Testis (tissue), 3 donors: Measurements from ENCODE around the gene SLC6A9. TPM values are rescaled to one million over a fixed set of nuclear protein-coding genes. Genes with fewer than 3 reads are reported as not detected.

Experiments
- DNase-seq: peaks from one replicate; pipeline ENCODE4 v3.0.0-alpha.2; 2019
- H3K27ac ChIP-seq, 2 donors: fragments of 200-600 bp; sonication (generic); one replicate each; pipeline ENCODE4 v1.5.1; 2019
- H3K27me3 ChIP-seq: fragments of 200-600 bp; sonication (generic); one replicate; pipeline ENCODE4 v1.5.1; 2019
- H3K36me3 ChIP-seq: fragments of 200-600 bp; sonication (generic); one replicate; pipeline ENCODE4 v1.5.1; 2017; ENCODE audit warnings: low read depth; ENCODE audit errors: missing control alignments
- H3K4me1 ChIP-seq: fragments of 200-600 bp; sonication (generic); one replicate; pipeline ENCODE4 v1.5.1; 2019
- H3K4me3 ChIP-seq, 2 donors: fragments of 200-600 bp; sonication (generic); one replicate each; pipeline ENCODE4 v1.5.1; 2017 to 2019
- H3K9me3 ChIP-seq: fragments of 200-600 bp; sonication (generic); one replicate; pipeline ENCODE4 v1.5.1; 2017
- POLR2A ChIP-seq: fragments of 450-650 bp; IDR thresholded peaks from one replicate; pipeline ENCODE4 v1.6.1; 2017; ENCODE audit warnings: antibody characterized with exemption, mild to moderate bottlenecking, moderate library complexity
- WGBS, 2 donors: methylation state at CpG; one replicate each; pipeline ENCODE4 v1.1.5; 2018; 5-methylcytosine and 5-hydroxymethylcytosine counted together
- intact Hi-C: fragments of 100-400 bp; cut with DNase I; formaldehyde crosslinking; loops from one replicate; pipeline ENCODE4 v1.15.1; 2023; ENCODE audit warnings: low total_unique reads
- polyA plus RNA-seq: library from polyadenylated mRNA; stranded (reverse); fragments of 350-450 nt; fragmentation: Illumina TruSeq; extraction: RNeasy Lipid Tissue Mini Kit (QIAGEN cat#74804); gene quantifications from one replicate; pipeline ENCODE4 v1.2.3, GENCODE V29; 2014; ENCODE audit warnings: low read depth, low replicate concordance; ENCODE audit not compliant: insufficient read depth
- total RNA-seq, 2 donors: library from RNA; depleted of rRNA; stranded (reverse); fragments of >200 nt; gene quantifications; one replicate each; pipeline ENCODE4 v1.2.3, GENCODE V29; 2016
- TF ChIP-seq, protein P1 (sequence below), 3 experiments: fragments of 450-650 bp in 2 of 3; fragments of 200-600 bp in 1 of 3; sonication (generic) in 1 of 3; IDR thresholded peaks; one replicate each; pipeline ENCODE4 v1.5.1; 2016 to 2019; ENCODE audit warnings: antibody characterized with exemption in 3 of 3, mild to moderate bottlenecking in 2 of 3, moderate library complexity in 1 of 3

SLC6A9 gene
- total and polyA plus RNA-seq, 3 donors from 2014 or later, result 1.2 to 2.3 (median 1.7) TPM

DNA sequence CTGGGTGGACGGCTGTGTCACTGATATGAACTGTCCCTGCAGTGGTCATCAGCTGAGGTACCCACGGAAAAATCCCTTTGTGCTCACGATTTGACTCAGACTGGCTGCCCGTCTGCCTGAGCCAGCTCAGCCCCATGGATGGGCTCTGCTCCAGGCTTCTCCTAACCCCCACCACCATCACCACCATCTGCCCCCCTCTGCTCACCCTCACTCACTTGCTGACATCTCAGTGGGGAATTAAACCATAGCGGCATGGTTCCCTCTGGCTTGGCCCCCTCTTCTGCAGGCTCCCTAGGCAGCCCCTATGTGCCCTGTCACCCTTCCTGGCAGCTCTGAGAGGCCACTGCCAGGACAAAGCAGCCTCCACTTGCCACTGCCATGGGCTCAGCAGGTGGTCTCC is 17.3 kb downstream of the SLC6A9 start:
- no peak overlapping the region for H3K4me3 ChIP-seq
- H3K27ac ChIP-seq, result no peak overlapping the region
- no peaks in the 10 kb centered on the region for H3K27me3 ChIP-seq
- H3K9me3 ChIP-seq, result no peaks in the 10 kb centered on the region
- no peak for TF ChIP-seq POLR2A
- TF ChIP-seq, protein P1, sequence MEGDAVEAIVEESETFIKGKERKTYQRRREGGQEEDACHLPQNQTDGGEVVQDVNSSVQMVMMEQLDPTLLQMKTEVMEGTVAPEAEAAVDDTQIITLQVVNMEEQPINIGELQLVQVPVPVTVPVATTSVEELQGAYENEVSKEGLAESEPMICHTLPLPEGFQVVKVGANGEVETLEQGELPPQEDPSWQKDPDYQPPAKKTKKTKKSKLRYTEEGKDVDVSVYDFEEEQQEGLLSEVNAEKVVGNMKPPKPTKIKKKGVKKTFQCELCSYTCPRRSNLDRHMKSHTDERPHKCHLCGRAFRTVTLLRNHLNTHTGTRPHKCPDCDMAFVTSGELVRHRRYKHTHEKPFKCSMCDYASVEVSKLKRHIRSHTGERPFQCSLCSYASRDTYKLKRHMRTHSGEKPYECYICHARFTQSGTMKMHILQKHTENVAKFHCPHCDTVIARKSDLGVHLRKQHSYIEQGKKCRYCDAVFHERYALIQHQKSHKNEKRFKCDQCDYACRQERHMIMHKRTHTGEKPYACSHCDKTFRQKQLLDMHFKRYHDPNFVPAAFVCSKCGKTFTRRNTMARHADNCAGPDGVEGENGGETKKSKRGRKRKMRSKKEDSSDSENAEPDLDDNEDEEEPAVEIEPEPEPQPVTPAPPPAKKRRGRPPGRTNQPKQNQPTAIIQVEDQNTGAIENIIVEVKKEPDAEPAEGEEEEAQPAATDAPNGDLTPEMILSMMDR (IDR thresholded peaks at IDR 0.05), result no peak
- peaks cover 9% of the 10 kb centered on the region for H3K4me1 ChIP-seq
- no peak for DNase-seq
- no peaks in the 10 kb centered on the region for H3K36me3 ChIP-seq
- intact Hi-C loops, result no loop called here
- WGBS, 2 donors, result 81 to 91% methylated on average over 5 of the region's 5 CpGs

DNA sequence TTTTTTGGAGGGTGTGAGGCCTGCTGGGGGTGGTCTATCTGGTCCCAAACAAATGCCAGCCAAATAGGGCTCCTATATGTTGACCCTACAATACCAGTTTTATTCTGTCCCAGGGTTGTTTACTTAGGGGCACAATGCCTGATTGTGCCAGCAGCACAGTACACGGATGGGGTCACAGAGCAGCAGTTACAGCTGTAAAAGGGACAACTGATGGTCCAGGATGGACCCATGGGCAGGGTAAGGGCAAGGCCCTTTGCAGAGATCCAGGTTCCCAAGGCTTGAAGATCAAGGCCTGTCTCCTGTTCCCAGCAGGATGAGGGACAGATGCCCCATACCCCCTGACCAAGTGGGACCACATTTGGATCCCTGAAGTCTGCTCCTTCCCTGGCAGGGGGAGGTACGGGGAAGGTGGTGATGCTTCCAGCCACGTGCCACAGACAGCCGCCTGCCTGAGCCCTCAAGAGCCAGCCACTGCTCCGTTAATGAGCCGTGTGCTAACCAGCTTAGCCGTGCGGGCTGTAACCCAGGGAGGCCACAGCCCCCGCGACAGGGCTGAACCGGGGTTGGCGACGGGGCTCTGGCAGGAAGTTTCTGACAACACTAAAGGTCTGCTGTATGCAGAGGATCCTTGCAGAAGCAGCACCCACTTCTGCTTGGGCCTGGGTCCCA is 18.2 kb downstream of the SLC6A9 start:
- TF ChIP-seq POLR2A, result no peak
- TF ChIP-seq, protein P1 (IDR thresholded peaks at IDR 0.05), result no peak
- Histone ChIP-seq H3K27me3 (no peaks in the 10 kb centered on the region), H3K4me1 (peaks cover 9% of the 10 kb centered on the region), H3K4me3 (no peak overlapping the region), H3K36me3 (no peaks in the 10 kb centered on the region), H3K9me3 (no peaks in the 10 kb centered on the region), H3K27ac (no peak overlapping the region)
- no peak for DNase-seq
- 69% methylated on average over 13 of the region's 13 CpGs; no CpG with 5 or more reads in 1 of the 2 donors for WGBS, 2 donors
- intact Hi-C loops, result no loop called here

DNA sequence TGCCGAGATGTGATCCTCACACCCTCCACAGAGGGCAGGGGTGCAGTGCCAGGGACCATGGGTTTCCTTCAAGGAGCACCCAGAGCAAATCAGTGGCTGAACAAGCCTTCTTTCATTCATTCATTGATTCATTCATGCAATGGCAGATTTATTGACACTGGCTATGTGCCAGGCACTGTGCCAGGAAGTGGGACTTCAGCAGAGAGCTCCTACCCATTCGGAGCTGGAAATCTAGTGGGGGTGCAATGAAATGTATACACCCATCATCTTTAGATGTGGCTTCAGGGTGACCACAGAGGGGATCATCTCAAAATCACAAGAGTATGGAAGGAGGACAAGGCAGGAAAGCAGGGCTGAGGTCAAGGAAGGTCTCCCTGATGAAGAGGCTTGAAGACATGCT is 18.9 kb downstream of the SLC6A9 start:
- peaks cover 9% of the 10 kb centered on the region for H3K4me1 ChIP-seq
- WGBS, 2 donors, result 88 to 93% methylated on average over 2 of the region's 2 CpGs
- no peaks in the 10 kb centered on the region for H3K36me3 ChIP-seq
- TF ChIP-seq, protein P1 (IDR thresholded peaks at IDR 0.05), result no peak
- TF ChIP-seq POLR2A, result no peak
- no peak for DNase-seq
- no peaks in the 10 kb centered on the region for H3K9me3 ChIP-seq
- no peak overlapping the region for H3K4me3 ChIP-seq
- no peaks in the 10 kb centered on the region for H3K27me3 ChIP-seq
- H3K27ac ChIP-seq, result no peak overlapping the region
- intact Hi-C loops, result no loop called here

DNA sequence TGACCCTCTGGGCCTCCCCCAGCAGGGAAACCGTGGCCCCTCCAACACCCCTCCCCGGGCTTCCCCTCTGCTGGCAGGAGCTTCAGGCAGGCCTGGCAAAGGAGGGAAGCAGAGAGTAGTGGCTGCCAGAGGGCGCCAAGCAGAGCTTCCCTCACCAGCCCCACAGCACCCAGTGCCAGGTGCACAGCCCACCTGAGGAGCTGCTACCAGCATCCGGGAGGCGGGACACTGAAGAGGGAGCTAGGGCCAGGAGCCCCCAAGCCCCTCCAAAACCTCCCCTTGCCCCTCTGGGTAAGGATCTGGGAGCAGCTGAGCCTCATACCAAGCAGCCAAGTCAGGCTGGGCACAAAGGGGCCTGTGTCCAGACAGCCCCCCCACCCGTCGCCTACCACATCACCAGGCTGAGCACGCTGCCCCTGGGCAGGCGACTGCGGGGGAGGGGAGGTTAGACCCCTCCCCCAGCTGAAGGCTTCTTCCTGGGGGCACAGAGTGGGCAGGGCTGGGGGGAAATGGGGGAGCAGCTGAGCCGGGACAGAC is 20.3 kb downstream of the SLC6A9 start:
- intact Hi-C loops, result no loop called here
- no peak for DNase-seq
- H3K4me3 ChIP-seq, result no peak overlapping the region
- H3K27ac ChIP-seq, result no peak overlapping the region
- 86 to 91% methylated on average over 7 to 11 of the region's 11 CpGs for WGBS, 2 donors
- peaks cover under 1% of the 10 kb centered on the region for H3K4me1 ChIP-seq
- no peaks in the 10 kb centered on the region for H3K9me3 ChIP-seq
- TF ChIP-seq, protein P1 (IDR thresholded peaks at IDR 0.05), result no peak
- TF ChIP-seq POLR2A, result no peak
- no peaks in the 10 kb centered on the region for H3K27me3 ChIP-seq
- no peaks in the 10 kb centered on the region for H3K36me3 ChIP-seq

DNA sequence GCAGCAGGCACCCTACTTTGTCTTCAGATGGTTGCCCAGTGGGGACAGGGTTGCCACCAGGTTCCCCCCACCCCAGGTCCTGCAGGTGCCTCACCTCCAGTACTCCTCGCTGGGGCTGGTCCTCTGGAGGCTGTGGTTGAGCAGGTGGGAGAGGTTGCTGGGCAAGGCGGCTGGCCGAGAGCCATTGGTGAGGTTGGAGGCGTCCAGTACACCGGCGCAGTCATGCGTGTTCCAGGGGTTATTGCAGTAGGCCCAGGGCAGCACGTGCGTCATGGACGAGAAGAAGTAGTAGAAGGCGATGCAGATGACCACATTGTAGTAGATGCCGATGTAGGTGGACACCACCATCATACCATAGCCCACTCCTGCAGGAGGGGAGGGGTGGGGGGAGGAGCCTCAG is 23.0 kb downstream of the SLC6A9 start:
- no peaks in the 10 kb centered on the region for H3K27me3 ChIP-seq
- H3K4me1 ChIP-seq, result no peaks in the 10 kb centered on the region

More for the DNA sequence above, 23.0 kb downstream of the SLC6A9 start:
- DNase-seq, result no peak
- Histone ChIP-seq H3K4me3 (no peak overlapping the region), H3K27ac (no peak overlapping the region), H3K36me3 (no peaks in the 10 kb centered on the region), H3K9me3 (no peaks in the 10 kb centered on the region)
- TF ChIP-seq, protein P1 (IDR thresholded peaks at IDR 0.05), result no peak
- TF ChIP-seq POLR2A, result no peak
- intact Hi-C loops, result no loop called here
- 89 to 96% methylated on average over 11 to 12 of the region's 12 CpGs for WGBS, 2 donors
